ENCODE data around the gene SPTLC2. TPM values are rescaled to one million over a fixed set of nuclear protein-coding genes. Genes with fewer than 3 reads are reported as not detected.

SPTLC2 gene
- total RNA-seq, 1 donor from 2014 or later = 44.2 TPM

DNA sequence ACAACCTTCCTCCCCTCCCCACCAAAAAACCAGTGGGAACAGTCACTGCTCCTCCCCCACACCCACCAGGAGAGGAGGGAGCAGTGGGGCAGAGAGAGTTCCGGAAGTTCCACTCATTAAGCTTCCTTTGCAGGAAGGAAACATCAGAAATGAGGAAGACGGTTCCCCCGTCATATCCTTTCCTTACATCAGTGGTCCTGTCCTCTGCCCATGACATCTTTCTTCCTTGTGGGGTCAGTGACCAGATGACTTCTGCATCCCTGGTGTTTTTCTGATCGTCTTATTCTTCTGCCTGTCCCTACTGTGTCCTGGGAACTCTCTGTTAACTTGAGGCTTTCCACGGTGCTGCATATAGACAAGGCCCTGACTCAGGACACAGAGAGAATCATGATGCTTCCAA is 40.8 kb upstream of the SPTLC2 start:
- peak; percentile 47 for ATAC-seq
- peaks cover 10% of the 10 kb centered on the region for H3K4me1 ChIP-seq
- no peak overlapping the region for H3K4me3 ChIP-seq
- no peaks in the 10 kb centered on the region for H3K36me3 ChIP-seq
- intact Hi-C loops (cut with DNase I) = no loop called here
- H3K27me3 ChIP-seq = no peaks in the 10 kb centered on the region
- TF ChIP-seq, protein P1, sequence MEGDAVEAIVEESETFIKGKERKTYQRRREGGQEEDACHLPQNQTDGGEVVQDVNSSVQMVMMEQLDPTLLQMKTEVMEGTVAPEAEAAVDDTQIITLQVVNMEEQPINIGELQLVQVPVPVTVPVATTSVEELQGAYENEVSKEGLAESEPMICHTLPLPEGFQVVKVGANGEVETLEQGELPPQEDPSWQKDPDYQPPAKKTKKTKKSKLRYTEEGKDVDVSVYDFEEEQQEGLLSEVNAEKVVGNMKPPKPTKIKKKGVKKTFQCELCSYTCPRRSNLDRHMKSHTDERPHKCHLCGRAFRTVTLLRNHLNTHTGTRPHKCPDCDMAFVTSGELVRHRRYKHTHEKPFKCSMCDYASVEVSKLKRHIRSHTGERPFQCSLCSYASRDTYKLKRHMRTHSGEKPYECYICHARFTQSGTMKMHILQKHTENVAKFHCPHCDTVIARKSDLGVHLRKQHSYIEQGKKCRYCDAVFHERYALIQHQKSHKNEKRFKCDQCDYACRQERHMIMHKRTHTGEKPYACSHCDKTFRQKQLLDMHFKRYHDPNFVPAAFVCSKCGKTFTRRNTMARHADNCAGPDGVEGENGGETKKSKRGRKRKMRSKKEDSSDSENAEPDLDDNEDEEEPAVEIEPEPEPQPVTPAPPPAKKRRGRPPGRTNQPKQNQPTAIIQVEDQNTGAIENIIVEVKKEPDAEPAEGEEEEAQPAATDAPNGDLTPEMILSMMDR (IDR thresholded peaks at IDR 0.05) = no peak
- no peak overlapping the region for H3K27ac ChIP-seq
- DNase-seq = no peak
- H3K9me3 ChIP-seq = no peaks in the 10 kb centered on the region

- no peak for DNase-seq
- intact Hi-C loops (cut with DNase I) = no loop called here
- no peak for ATAC-seq
- H3K36me3 ChIP-seq = no peaks in the 10 kb centered on the region
- peaks cover 10% of the 10 kb centered on the region for H3K4me1 ChIP-seq
- H3K27ac ChIP-seq = no peak overlapping the region
- H3K9me3 ChIP-seq = no peaks in the 10 kb centered on the region
- TF ChIP-seq, protein P1 (IDR thresholded peaks at IDR 0.05) = no peak
- no peak overlapping the region for H3K4me3 ChIP-seq
- no peaks in the 10 kb centered on the region for H3K27me3 ChIP-seq
These were observed 37.6 kb upstream of the SPTLC2 start for GRCh38 chr14:77654001-77654441.

- H3K27me3 ChIP-seq = no peaks in the 10 kb centered on the region
- no peaks in the 10 kb centered on the region for H3K9me3 ChIP-seq
- TF ChIP-seq, protein P1 (IDR thresholded peaks at IDR 0.05) = no peak
- intact Hi-C loops (cut with DNase I) = no loop called here
- no peaks in the 10 kb centered on the region for H3K36me3 ChIP-seq
- H3K27ac ChIP-seq = no peak overlapping the region
- ATAC-seq = no peak
- no peaks in the 10 kb centered on the region for H3K4me1 ChIP-seq
- no peak overlapping the region for H3K4me3 ChIP-seq
- DNase-seq = no peak
These were observed 32.9 kb upstream of the SPTLC2 start for GRCh38 chr14:77649326-77649725.

DNA sequence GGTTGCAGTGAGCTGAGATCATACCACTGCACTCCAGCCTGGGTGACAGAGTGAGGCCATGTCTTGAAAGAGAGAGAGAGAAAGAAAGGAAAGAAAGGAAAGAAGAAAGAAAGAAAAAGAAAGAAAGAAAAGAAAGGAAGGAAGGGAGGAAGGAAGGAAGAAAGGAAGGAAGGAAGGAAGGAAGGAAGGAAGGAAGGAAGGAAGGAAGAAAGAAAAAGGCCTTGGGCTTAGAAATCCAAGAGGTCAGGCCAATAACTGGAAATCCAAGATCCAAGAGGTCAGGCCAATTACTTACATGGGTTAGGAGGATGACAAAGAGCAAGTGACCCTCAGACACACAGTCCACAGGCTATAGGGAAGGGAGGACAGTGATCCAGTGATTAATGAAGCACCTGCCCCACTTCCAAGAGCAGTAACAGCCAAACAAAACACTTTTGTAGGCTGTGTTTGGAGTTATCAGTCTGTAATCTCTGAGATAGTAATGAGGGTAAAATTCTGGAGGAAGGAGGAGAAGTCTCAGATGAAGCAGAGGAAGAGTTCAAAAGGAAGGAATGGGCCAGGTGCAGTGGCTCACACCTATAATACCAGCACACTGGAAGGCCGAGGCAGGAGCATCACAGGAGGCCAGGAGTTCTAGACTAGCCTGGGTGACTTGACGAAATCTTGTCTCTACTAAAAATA is 32.2 kb upstream of the SPTLC2 start:
- no peak for DNase-seq
- intact Hi-C loops (cut with DNase I) = no loop called here
- TF ChIP-seq, protein P1 (IDR thresholded peaks at IDR 0.05) = no peak
- H3K4me3 ChIP-seq = no peak overlapping the region
- H3K9me3 ChIP-seq = no peaks in the 10 kb centered on the region
- no peaks in the 10 kb centered on the region for H3K4me1 ChIP-seq
- H3K27me3 ChIP-seq = no peaks in the 10 kb centered on the region
- no peak overlapping the region for H3K27ac ChIP-seq
- no peaks in the 10 kb centered on the region for H3K36me3 ChIP-seq
- ATAC-seq = no peak

DNA sequence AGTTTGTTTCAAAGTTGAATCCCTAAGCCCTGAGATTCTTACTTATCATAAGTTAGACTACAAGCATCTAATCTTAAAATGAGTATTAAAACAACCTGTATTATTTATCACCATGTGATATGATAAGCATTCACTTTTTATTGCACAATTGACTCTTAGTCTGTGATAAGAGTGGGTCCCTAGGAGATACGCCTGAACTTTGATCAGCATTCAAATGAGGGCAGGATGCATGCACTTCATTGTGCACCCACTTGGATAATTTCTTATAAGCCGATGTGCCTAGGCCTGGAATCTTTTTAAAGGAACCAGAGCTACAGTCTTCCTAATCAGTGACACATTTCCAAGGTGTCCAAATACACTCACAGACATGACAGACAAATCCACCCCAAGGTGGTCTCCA is 31.4 kb upstream of the SPTLC2 start:
- Histone ChIP-seq H3K9me3 (no peaks in the 10 kb centered on the region), H3K4me1 (no peaks in the 10 kb centered on the region), H3K4me3 (no peak overlapping the region), H3K36me3 (no peaks in the 10 kb centered on the region), H3K27me3 (no peaks in the 10 kb centered on the region), H3K27ac (no peak overlapping the region)
- ATAC-seq (no peak), DNase-seq (no peak)
- intact Hi-C loops (cut with DNase I) = no loop called here
- TF ChIP-seq, protein P1 (IDR thresholded peaks at IDR 0.05) = no peak

- no peaks in the 10 kb centered on the region for H3K9me3 ChIP-seq
- no peak for DNase-seq
- TF ChIP-seq, protein P1 (IDR thresholded peaks at IDR 0.05) = no peak
- no peak overlapping the region for H3K27ac ChIP-seq
- no peaks in the 10 kb centered on the region for H3K27me3 ChIP-seq
- ATAC-seq = no peak
- peaks cover 3% of the 10 kb centered on the region for H3K4me1 ChIP-seq
- intact Hi-C loops (cut with DNase I) = no loop called here
- no peaks in the 10 kb centered on the region for H3K36me3 ChIP-seq
- no peak overlapping the region for H3K4me3 ChIP-seq
These were observed 30.5 kb upstream of the SPTLC2 start for GRCh38 chr14:77646907-77647306.

All from upper lobe of right lung (tissue), 1 donor.